ENCODE results near the gene SYT9.
A peak's percentile ranks its signal among the peaks of the same experiment; 100 is the strongest.

The SYT9 gene

GRCh38 chr11:7494086-7494745 lies 242.5 kb downstream of the SYT9 start:
- no peak overlapping the region for H3K4me3 ChIP-seq (ENCODE audit: low read length)
- TF ChIP-seq ZNF274 (IDR thresholded peaks at IDR 0.05; ENCODE audit: low read depth, low read length): no peak

GRCh38 chr11:7495882-7496551 lies 244.3 kb downstream of the SYT9 start:
- no peak overlapping the region for H3K4me3 ChIP-seq (ENCODE audit: low read length)
- no peak for TF ChIP-seq ZNF274 (IDR thresholded peaks at IDR 0.05; ENCODE audit: low read depth, low read length)

GRCh38 chr11:7498193-7498592 lies 246.5 kb downstream of the SYT9 start:
- H3K4me3 ChIP-seq (ENCODE audit: low read length): no peak overlapping the region
- TF ChIP-seq ZNF274 (IDR thresholded peaks at IDR 0.05; ENCODE audit: low read depth, low read length): no peak

- H3K4me3 ChIP-seq (ENCODE audit: low read length): no peak overlapping the region
- TF ChIP-seq ZNF274 (IDR thresholded peaks at IDR 0.05; ENCODE audit: low read depth, low read length): no peak
These were observed 247.4 kb downstream of the SYT9 start for GRCh38 chr11:7499081-7499480.

GRCh38 chr11:7500251-7500650 lies 248.5 kb downstream of the SYT9 start:
- no peak for TF ChIP-seq ZNF274 (IDR thresholded peaks at IDR 0.05; ENCODE audit: low read depth, low read length)
- no peak overlapping the region for H3K4me3 ChIP-seq (ENCODE audit: low read length)

GRCh38 chr11:7501251-7501650 lies 249.5 kb downstream of the SYT9 start:
- no peak for TF ChIP-seq ZNF274 (IDR thresholded peaks at IDR 0.05; ENCODE audit: low read depth, low read length)
- no peak overlapping the region for H3K4me3 ChIP-seq (ENCODE audit: low read length)

GRCh38 chr11:7501894-7502293 lies 250.2 kb downstream of the SYT9 start:
- H3K4me3 ChIP-seq (ENCODE audit: low read length): no peak overlapping the region
- TF ChIP-seq ZNF274 (IDR thresholded peaks at IDR 0.05; ENCODE audit: low read depth, low read length): no peak

GRCh38 chr11:7506243-7506642 lies 254.5 kb downstream of the SYT9 start:
- TF ChIP-seq ZNF274 (IDR thresholded peaks at IDR 0.05; ENCODE audit: low read depth, low read length): no peak
- no peak overlapping the region for H3K4me3 ChIP-seq (ENCODE audit: low read length)

- no peak for TF ChIP-seq ZNF274 (IDR thresholded peaks at IDR 0.05; ENCODE audit: low read depth, low read length)
These were observed 256.4 kb downstream of the SYT9 start for GRCh38 chr11:7508087-7508486.

GRCh38 chr11:7509966-7510365 lies 258.3 kb downstream of the SYT9 start:
- TF ChIP-seq ZNF274 (IDR thresholded peaks at IDR 0.05; ENCODE audit: low read depth, low read length): no peak
- no peak overlapping the region for H3K4me3 ChIP-seq (ENCODE audit: low read length)

More at GRCh38 chr11:7508087-7508486, 256.4 kb downstream of the SYT9 start:
- H3K4me3 ChIP-seq (ENCODE audit: low read length): no peak overlapping the region

GRCh38 chr11:7511401-7511800 lies 259.7 kb downstream of the SYT9 start:
- no peak for TF ChIP-seq ZNF274 (IDR thresholded peaks at IDR 0.05; ENCODE audit: low read depth, low read length)
- no peak overlapping the region for H3K4me3 ChIP-seq (ENCODE audit: low read length)

- H3K4me3 ChIP-seq (ENCODE audit: low read length): peak overlapping the region; percentile 95; the same call in 1 of the 2 replicates
- TF ChIP-seq ZNF274 (IDR thresholded peaks at IDR 0.05; ENCODE audit: low read depth, low read length): no peak
These were observed 261.0 kb downstream of the SYT9 start for GRCh38 chr11:7512525-7513233.

GRCh38 chr11:7513234-7514098 lies 261.8 kb downstream of the SYT9 start, which contains the start of gene PPFIBP2:
PPFIBP2 (plus strand) TSS chr11:7513999; CDS start chr11:7549476, 35,477 bp downstream.
- peak within 1 kb of the TSS; percentile 95 for H3K4me3 ChIP-seq (ENCODE audit: low read length)
- TF ChIP-seq ZNF274 (IDR thresholded peaks at IDR 0.05; ENCODE audit: low read depth, low read length): no peak

- peak overlapping the region; percentile 95 for H3K4me3 ChIP-seq (ENCODE audit: low read length)
- no peak for TF ChIP-seq ZNF274 (IDR thresholded peaks at IDR 0.05; ENCODE audit: low read depth, low read length)
These were observed 262.4 kb downstream of the SYT9 start for GRCh38 chr11:7514099-7514591.
